ENCODE data around the gene RASL10A. TPM values are rescaled to one million over a fixed set of nuclear protein-coding genes. Genes with fewer than 3 reads are reported as not detected.

Gene RASL10A
- total RNA-seq, 2 experiments from 2014 or later = 2.7 to 23.7 TPM

- Histone ChIP-seq H4K20me1 (ENCODE audit: insufficient read depth, low read length) (no peaks in the 10 kb centered on the region; the same call in 1 of the 2 replicates), H3K79me2 (ENCODE audit: insufficient read depth, low read depth, low read length) (no peaks in the 10 kb centered on the region), H3K4me1 (ENCODE audit: insufficient read depth, low read length, poor library complexity, severe bottlenecking) (no peaks in the 10 kb centered on the region), H3K36me3 (ENCODE audit: insufficient read depth, low read length) (peaks cover 99% of the 10 kb centered on the region), H3K9me3 (ENCODE audit: low read length) (no peaks in the 10 kb centered on the region), H2AFZ (ENCODE audit: low read length) (no peak overlapping the region), H3K9me2 (ENCODE audit: insufficient read depth, low read length) (no peaks in the 10 kb centered on the region), H3K4me2 (ENCODE audit: low read length) (no peak overlapping the region), H3K27ac (ENCODE audit: low read depth, low read length, poor library complexity, severe bottlenecking) (no peak overlapping the region), H3K4me3 (ENCODE audit: low read depth, low read length, poor library complexity, severe bottlenecking) (no peak overlapping the region)
- ChIA-PET POLR2A (no interaction called here), CTCF (ENCODE audit: unreplicated experiment) (no interaction called here)
- BruUV-seq (replicated peaks) = no TSS peak
- TF ChIP-seq EZH2phosphoT487 (IDR thresholded peaks at IDR 0.05; ENCODE audit: borderline replicate concordance, low read depth, low read length) (no peak), CTCF (conservative IDR thresholded peaks at IDR 0.05; ENCODE audit: low read length) (no peak)
- intact Hi-C loops (cut with micrococcal nuclease; ENCODE audit: unreplicated experiment) = no loop called here
- DNase-seq (ENCODE audit: low spot score) = no peak
These were observed 24.1 kb upstream of the RASL10A start for GRCh38 chr22:29339381-29340235.

GRCh38 chr22:29338398-29338797, 22.9 kb upstream of the RASL10A start:
- no peak for TF ChIP-seq CTCF (conservative IDR thresholded peaks at IDR 0.05; ENCODE audit: low read length)
- TF ChIP-seq EZH2phosphoT487 (IDR thresholded peaks at IDR 0.05; ENCODE audit: borderline replicate concordance, low read depth, low read length) = no peak
- no peak for DNase-seq (ENCODE audit: low spot score)
- ChIA-PET CTCF (ENCODE audit: unreplicated experiment) (no interaction called here), POLR2A (no interaction called here)
- H3K36me3 ChIP-seq (ENCODE audit: insufficient read depth, low read length) = peaks cover 99% of the 10 kb centered on the region
- no peak overlapping the region for H3K4me2 ChIP-seq (ENCODE audit: low read length)
- no peaks in the 10 kb centered on the region; the same call in 1 of the 2 replicates for H4K20me1 ChIP-seq (ENCODE audit: insufficient read depth, low read length)
- H3K4me3 ChIP-seq (ENCODE audit: low read depth, low read length, poor library complexity, severe bottlenecking) = no peak overlapping the region
- intact Hi-C loops (cut with micrococcal nuclease; ENCODE audit: unreplicated experiment) = no loop called here
- H3K4me1 ChIP-seq (ENCODE audit: insufficient read depth, low read length, poor library complexity, severe bottlenecking) = no peaks in the 10 kb centered on the region
- no peaks in the 10 kb centered on the region for H3K9me3 ChIP-seq (ENCODE audit: low read length)
- no TSS peak for BruUV-seq (replicated peaks)
- H3K27ac ChIP-seq (ENCODE audit: low read depth, low read length, poor library complexity, severe bottlenecking) = no peak overlapping the region
- H3K79me2 ChIP-seq (ENCODE audit: insufficient read depth, low read depth, low read length) = no peaks in the 10 kb centered on the region
- H3K9me2 ChIP-seq (ENCODE audit: insufficient read depth, low read length) = no peaks in the 10 kb centered on the region
- H2AFZ ChIP-seq (ENCODE audit: low read length) = no peak overlapping the region
